Medulla oblongata (tissue), 1 donor: ENCODE measurements around the gene GNAZ.
"Not testable (repeated sequence)": the region's sequence is repeated elsewhere in the genome, so short reads cannot be mapped to it uniquely, and the experiment has no call there.

ENCODE experiments used
- DNase-seq: peaks from one replicate; pipeline ENCODE4 v3.0.0-alpha.2; 2015; ENCODE audit errors: extremely low spot score

GNAZ gene

DNA sequence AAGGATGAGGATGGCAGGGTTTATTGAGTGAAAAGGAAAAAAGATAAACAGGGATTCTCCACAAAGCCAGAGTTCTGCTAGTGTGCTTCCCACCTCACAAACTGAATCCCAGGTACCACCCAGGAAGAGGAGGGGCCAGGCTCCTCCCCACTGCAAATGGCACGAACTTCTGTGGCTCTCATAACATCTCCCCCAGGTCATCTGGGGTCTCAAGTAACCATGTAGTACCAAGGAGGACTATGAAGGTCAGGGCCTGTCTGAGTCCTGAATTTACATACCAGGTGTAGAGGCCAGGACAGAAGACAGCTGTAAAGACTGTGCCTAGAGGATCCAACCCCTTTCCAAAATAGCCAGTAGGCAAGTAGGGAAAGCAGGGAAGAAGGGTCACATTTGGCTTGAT lies 25.7 kb upstream of the GNAZ start:
- DNase-seq = no peak

DNA sequence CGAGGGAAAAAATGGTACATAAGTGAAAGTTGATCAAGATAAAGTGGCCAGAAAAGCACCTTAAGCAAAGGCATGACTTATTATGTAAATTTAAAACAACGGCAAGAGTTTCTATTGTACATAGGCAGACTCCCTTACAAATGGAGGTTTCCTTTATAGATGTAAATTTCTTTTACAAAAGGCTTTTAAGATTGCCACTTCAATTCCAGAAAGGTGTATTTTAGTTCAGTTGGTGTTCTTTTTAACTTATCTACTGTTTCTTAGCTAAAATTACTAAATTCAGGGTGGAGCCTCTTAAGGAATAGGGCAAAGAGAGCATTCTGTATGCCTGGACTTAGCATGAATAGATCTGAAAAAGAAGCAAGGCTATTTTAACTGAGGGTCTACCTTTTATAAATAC lies 24.9 kb upstream of the GNAZ start:
- no peak for DNase-seq

DNA sequence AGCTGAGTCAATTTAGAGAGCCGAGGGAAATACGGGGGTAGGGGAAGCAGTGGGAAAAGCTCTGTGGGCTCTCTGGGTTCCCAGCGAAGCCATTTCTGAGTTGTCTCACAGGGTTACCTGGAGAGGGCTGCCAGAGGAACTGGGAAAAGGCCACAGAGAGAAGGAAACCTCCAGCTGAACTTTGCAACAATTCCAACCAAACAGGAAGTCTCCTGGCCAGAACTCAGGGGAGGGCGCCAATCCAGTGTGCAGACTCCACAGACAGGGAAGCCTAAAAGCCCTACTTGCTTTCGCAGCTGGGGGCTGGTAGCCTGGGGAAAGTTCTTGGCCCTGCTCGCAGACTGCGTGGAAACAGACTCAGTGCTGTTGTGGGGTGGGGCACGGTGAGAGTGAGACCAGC lies 23.1 kb upstream of the GNAZ start:
- DNase-seq = no peak

DNA sequence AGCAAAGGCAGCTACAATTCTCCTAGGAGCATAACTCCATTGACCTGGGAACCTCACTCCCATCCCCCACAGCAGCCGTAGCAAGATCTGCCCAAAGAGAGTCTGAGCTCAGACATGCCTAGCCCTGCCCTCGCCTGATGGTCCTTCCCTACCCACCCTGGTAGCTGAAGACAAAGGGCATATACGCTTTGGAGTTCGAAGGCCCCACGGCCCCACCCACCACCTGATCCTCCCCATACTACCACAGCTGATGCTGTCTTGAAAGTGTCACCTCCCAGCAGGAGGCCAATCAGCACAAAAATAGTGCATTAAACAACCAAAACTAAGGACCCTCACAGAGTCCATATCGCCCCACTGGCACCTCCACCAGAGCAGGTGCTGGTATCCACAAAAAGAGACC lies 22.6 kb upstream of the GNAZ start:
- DNase-seq = no peak

DNA sequence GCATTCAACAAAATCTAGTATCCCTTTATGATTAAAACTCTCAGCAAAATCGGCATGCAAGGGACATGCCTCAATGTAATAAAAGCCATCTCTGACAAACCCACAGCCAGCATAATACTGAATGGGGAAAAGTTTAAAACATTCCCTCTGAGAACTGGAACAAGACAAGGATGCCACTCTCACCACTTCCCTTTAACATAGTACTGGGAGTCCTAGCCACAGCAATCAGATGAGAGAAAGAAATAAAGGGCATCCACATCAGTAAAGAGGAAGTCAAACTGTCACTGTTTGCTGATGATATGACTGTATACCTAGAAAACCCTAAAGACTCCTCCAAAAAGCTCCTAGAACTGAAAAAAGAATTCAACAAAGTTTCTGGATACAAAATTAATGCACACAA lies 19.8 kb upstream of the GNAZ start:
- not testable (repeated sequence) for DNase-seq

DNA sequence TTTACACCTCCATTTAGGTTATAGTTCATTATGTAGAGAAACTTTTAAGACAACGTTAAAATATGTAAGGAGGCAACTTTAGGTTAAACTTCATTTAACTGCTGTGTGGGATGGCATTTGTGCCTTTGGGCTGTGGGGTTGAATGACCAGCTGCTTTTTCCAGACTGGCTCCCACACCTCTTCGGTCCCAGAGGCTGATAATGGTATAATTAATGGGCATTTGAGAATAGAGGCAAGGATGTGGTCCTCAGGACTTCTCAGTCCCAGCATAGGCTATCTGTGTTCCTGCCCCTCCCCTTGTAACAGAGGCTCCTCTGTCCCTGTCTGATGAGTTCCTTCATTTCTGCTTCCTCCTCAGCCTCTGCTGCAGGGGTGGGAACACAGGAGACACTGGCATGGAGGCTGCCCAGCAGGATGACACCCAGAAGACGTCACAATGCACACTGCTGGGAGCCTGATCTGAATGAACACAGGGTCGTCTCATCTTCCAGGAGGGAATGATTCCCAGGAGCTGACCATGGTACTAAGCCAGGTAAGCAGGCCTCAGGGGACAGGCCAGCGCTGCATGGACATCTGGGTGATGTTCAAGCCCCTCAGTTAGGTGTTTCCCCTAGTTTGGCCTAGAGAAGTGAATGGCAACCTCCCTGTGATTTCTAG lies 17.1 kb upstream of the GNAZ start:
- DNase-seq = no peak

DNA sequence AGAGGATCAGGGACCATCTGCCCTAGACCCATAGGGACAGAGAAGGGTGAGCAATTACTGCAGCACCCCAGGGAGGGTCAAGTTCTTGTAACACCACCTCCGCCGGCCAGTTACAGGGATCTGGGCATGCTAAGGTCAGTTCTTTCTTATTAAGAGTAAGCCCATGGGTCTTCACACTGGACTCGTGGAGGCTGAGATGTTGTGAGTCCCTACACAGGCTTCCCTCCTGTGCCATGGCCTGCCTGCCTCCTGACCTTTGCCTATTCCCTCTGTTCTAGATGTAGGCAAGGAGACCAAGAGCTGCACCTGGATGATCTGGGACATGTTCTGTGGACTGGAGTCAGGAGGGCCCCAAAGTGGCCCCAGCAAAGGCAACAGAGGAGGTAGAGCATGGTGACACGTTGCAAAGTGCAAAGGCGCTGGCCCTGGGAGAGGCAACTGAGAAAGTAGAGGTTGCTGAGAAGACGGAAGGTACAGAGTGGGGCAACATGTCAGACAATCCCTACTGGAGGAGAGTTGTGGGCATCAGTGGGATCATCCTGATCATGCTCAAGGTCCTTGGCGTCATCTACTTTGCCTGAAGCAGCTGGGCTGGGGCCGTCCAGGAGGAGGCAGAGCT lies 16.3 kb upstream of the GNAZ start:
- DNase-seq = no peak

DNA sequence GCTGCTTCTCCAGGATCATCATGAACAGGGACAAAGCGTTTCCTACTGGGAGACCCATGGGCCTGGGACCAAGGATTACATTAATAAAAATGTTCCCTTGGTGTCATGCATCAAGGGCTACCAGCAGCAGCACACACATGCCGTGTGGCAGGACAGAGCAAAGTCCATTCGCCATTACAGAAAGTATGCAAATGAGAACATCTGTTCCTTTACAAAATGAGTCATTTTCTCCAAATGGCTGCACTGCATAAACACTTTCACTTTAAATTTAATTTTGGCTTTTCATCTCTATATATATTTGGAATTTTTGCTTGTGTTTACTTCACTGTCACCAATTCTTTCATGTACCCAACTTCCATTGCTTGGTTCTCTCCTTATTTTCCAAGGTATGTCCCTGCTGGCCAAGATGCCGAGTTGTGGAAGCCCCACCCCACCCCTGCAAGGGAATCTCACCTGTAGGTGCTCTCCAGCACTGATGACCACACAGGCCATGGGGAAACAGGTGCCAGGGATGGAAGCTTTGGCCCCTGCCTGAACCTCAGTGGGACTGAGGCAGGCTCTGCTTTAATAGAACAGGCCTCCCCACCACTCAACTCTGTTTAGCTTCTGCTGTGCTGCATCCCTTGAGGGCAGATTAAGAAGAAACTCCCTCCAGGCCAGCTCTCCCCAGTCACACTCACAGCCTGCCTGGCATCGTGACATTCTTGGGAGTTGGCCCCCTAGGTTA lies 15.6 kb upstream of the GNAZ start:
- DNase-seq = no peak

DNA sequence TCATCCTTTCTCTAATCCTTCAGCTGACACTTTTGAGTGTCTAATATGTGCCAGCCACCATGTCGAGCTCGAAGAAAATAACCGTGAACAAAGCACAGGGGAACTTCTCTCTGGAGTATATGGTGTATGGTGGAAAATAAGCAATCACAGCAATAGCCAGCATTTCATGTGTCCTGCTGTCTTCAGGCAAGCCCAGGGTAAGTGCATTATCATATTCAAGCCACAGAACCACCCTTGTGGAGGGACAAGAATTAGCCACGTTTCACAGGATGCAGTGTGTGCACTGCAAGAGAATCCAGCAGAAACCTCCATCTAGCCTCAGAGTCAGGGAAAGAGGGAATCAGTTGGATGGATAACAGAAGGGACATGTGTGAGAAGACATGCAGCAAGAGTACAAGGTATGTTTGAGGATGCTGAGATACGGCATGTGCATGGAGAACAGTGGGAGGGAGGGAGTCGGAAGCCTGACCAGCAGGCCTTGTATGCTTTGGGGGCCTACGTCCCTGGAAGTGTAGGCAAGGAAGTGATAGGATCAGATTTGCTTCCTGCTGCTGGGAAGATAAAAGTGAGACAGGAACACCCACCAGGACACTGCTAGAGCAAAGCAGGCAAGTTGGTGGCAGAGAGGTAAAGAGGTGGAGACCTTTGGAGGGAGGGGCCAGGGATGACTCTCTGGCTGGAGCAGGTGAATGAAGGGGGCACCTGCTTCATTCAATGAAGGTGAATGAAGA lies 14.7 kb upstream of the GNAZ start:
- no peak for DNase-seq

DNA sequence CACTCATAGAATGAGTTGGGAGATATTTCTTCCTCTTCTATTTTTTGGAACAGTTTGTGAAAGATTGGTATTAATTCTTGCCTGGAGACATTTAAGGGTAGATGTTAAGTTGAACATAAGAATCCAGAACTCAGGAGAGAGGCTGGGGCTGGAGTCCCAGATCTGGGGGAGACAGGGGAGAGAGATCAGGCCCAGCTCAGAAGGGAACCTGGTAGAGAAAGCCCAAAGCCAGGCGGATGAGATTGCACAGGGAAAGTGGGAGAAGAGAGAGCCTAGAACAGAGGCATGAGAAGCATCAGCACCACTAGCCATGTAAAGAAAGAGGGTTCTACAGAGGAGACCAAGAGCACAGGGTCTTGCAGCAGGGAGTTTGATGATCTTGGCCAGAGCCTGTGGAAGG lies 13.0 kb upstream of the GNAZ start:
- no peak for DNase-seq

DNA sequence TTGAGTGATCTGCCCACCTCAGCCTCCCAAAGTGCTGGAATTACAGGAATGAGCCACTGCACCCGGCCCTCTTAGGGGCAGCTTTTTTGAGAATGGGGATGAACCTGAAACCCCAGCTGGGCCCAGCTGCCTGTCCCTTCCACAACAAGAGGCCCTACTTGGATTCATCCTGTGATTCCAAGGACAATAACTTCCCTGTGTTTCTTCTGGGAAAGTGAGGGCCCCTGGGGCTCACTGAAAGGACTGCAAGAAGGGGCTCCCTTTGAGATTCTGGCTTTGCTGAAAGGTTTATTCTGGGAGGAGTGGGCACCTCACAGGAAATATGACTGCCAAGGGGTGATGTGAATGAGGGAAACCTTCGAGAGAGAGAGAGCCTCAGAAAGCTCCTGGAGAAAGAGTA lies 12.3 kb upstream of the GNAZ start:
- DNase-seq = no peak

DNA sequence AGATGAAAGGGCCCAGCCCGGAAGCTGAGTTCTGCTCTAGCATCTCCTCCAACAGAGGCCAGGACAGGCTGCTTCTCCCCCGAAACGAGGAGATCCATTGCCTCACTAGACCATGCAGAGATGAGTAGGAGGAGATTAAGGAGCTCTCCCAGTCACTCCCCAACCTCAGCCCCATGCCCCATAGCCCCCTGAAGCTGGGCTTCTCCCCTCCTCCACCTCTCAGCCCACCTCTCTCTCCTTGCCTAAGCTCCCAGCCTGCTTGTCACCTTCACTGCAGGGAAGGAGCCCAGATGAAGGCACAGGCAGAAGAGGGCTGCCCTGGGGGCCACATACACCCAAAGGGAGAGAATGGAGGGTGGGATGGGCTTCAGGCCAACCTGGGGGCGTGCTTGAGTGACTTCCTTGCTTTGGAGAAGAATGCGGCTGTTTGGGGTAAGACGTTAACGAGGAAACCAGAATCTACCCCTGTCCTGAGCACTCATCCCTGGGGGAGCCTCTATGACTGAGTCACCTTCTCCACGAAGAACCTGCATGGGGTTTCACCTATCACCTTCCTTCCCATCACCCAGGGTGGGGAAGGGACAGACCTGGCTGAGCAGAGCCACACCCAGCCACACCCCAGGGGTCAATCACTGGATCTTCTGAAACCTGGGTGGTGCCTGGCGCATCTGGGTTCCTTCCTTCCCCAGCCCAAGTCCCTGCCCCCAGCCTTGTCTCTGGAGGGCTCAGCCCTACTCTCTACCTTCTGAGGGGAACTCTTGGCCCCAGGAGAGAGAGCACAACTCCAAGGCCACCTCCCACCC lies 11.6 kb upstream of the GNAZ start:
- no peak for DNase-seq

DNA sequence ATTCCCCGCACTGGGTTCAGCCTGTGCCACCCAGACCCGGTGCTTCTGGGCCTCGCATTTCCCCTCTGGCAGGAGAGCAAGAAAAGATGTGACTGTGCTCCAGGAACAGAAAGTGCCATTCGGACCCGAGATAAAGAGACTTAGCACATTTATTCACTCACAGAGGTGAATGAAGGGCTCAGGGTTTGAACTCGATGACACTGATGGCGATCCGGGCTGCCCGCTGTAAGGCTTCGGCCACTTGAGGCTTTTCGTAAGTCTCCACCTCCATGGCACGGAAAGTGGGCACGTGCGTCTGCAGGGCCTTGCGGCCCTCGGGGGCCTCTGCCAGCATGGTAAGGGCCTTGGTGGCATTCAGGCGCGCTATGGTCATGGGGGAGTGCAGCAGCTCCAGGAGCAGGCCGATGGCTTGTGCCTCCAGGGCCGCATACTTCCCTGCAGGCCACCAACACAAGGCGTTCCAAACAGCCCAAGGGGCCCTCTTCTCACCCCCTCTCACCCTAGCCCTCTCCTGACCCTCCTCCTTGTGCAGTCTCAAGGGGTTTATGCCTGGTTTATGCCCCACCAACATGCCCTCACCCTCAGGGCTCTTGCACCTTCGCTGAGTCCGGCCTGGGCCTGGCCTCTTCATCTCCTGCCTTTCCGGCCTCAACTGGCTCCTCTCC lies 10.9 kb upstream of the GNAZ start:
- DNase-seq = no peak

DNA sequence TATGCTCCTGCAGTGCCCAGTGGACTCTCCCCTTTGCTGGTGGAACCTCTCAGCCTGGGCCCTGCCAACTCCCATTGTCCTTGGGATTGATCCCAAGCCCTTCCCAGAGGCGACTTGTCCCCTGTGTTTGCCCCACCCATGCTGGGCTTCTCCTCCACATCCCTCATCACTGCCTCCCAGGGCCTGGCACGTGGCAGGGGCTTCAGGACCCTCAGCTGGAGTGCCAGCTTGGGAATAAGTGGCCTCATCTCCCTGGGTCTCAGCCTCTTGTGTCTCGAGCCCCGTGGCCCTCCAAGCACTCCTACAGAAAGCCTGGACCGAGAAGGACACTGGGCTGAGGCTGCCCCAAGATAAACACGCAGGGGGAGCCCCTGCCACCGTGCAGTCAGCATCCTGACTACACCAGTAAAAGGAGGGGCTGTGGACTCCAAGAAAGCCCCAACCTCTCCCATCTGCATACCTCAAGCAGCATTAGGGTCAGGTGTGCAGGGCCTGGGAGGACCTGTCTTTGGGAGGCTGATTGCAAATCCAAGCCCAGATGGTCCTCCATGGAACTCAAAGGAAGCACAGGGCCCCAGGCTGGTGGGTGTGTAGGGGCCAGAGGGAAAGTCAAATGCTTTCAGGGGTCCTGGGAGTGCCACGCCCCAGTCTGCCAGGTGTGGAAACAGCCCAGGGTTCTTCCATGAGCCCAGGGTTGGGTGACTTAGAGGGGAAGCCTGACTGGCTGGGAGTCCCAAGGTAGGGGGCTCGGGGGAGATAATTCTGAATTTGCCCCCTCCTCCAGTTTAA lies 9.5 kb upstream of the GNAZ start:
- DNase-seq = no peak

DNA sequence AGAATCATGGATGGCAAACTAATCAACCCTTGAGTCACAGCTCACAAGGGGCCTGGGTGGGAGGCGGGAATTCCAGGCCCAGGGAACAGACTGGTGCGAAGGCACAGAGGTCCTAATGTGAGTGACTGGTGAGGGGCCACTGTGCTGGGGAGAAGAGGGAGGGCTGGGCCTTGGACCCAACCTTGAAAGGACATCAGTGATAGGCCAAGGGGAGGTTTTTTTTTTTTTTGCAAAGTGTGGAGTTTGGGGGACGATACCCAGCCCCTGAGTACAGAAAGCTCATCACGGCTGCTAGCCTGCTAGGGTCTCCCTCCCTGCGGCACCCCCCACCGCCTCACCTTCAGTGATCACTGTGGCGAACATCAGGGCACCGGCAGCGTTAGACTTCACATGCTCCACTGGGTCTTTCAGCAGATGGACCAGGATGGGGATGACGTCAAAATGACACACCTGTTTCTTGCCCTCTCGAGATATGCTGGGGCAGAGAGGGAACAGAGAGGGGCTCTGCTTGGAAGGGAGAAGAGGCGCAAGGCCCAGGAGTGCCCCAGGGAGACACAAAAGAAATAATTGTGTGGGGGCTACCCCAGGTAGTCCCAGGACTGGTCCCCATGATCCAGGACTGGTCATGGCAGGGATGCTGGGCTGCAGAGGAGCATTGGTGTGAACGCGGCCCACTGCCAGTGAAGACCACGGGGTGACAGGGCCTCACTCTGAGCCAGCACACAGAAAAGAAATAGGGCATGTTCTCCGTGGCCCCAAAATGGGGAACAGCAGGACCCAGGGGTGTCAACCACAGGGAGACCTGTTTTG lies 8.6 kb upstream of the GNAZ start:
- DNase-seq = no peak

DNA sequence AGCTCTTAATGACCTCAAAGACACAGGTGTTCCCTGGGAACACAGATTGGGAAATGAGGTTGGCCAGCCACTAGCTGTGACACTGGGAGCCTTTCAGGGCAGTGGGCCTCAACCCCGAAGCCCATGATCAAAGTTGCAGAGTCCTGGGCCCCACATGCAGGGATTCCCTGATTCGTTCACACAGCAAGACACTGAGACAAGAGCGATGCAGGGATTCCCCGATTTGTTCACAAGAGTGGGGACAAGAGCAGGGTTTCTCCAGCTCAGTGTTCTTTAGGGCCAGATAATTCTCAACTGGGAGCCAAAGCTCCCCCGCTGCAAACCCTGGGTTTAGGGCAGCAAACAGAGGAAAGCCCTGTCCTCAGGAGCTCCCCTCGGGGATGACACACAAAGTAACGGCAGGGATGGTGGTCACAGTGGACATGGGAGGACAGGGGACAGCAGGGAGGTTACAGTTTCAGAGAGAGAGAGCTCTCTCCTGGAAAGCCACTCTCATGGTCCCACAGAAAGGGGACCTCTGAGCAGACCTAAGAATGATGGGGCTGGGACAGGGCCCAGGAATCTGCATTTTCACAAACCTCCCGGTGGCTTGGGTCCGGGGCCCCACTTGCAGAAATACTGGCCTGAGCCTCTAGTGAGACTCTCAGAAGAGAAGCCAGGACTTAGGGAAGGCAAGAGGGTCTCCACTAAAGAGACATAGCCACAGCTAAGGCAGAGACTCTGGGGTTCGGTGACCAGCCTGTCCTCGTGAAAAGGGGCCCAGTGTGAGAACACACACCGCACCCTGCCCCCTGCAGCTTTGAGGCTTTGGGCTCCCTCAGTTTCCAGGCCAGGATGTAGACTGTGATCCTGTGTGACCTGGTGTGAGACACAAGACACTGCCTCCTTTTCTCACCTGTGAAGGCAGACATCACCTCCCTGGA lies 7.4 kb upstream of the GNAZ start:
- no peak for DNase-seq

DNA sequence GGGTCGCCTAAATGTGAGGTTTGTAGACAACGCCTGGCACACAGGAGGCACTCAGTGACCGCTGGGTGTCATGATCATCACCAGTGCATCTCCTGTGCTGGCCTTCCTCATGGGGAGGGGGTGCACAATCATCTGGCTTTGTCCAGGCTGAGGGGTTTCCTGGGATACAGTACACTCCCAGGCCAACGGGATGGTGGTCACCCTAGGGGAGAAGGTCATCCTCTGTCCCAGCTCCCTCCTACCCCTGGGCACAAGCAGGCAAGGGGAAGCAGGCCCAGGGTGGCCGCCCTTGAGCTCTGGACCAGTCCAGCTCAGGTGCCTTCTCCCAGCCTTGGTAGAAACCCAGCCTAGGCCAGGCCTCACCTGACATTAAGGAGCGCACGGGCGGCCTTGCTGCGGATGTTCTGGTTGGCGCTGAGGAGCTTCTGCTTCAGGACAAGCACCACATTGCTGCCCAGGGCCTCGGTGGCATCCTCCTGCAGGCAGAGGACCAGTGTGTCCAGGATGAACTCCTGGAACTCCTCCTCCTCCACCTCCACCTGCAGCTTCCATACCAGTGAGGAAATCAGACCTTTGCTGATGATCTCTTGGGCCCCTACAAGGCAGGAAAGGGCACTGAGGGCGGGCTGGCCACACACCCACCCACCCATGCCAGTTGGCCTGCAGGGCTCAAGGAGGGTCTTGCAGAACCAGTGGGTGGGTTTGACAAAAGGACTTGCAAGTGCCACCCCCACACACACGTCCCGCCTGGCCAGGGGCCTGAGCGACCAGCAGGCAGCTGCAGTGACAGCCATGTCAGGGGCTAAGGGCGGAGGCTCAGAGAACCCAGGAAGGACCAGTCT lies 6.6 kb upstream of the GNAZ start:
- no peak for DNase-seq
